ENCODE data around the gene EPB41L5. TPM values are rescaled to one million over a fixed set of nuclear protein-coding genes. Genes with fewer than 3 reads are reported as not detected.

EPB41L5 gene
- total RNA-seq, 1 donor from 2014 or later = 75.3 TPM

DNA sequence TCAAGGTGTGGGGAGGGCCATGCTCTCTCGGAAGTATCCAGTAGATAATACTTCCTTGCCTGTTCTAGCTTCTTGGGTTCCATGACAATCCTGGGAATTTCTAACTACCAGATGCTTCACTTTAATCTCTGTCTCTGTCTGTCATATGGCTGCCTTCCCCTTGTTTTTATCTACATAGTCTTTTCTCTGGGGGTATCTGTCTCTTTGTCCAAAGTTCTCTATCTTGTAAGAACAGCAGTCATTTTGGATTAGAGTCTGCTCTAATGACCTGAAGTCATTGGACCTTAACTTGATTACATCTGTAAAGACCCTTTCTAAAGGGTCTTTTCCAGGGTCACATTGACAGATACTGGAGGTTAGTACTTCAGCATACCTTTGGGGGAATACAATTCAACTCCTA, 11.4 kb upstream of the EPB41L5 start:
- H3K9me3 Mint-ChIP-seq (ENCODE audit: low read depth) = peaks cover 3% of the 10 kb centered on the region
- DNase-seq (ENCODE audit: low spot score, unreplicated experiment) = no peak
- H3K4me1 Mint-ChIP-seq (ENCODE audit: low read depth) = no peaks in the 10 kb centered on the region
- no peak overlapping the region for H3K4me3 Mint-ChIP-seq (ENCODE audit: low read depth)
- TF ChIP-seq, protein P1, sequence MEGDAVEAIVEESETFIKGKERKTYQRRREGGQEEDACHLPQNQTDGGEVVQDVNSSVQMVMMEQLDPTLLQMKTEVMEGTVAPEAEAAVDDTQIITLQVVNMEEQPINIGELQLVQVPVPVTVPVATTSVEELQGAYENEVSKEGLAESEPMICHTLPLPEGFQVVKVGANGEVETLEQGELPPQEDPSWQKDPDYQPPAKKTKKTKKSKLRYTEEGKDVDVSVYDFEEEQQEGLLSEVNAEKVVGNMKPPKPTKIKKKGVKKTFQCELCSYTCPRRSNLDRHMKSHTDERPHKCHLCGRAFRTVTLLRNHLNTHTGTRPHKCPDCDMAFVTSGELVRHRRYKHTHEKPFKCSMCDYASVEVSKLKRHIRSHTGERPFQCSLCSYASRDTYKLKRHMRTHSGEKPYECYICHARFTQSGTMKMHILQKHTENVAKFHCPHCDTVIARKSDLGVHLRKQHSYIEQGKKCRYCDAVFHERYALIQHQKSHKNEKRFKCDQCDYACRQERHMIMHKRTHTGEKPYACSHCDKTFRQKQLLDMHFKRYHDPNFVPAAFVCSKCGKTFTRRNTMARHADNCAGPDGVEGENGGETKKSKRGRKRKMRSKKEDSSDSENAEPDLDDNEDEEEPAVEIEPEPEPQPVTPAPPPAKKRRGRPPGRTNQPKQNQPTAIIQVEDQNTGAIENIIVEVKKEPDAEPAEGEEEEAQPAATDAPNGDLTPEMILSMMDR (IDR thresholded peaks at IDR 0.05; ENCODE audit: unreplicated experiment) = no peak
- H3K27ac Mint-ChIP-seq = no peak overlapping the region
- H3K36me3 Mint-ChIP-seq (ENCODE audit: insufficient read depth) = no peaks in the 10 kb centered on the region
- no peaks in the 10 kb centered on the region for H3K27me3 Mint-ChIP-seq

DNA sequence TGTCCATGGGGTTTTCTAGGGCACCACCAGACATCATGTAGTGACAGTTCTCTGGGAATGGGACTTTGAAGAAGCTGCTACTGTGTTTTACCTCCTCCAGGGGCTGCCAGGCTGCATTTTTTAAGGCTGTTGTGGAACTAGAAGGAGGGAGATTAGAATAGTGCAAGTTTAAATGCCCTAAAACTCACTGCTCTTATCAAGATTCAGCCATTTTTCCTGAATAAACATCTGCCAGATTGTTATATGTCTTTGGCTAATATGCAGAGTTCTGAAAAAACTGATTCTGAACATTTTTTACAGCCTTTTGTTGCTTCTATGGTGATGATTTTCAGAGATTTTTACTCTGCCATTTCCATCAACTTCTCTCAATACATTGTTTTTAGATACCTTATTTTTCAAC, 8.6 kb upstream of the EPB41L5 start:
- no peaks in the 10 kb centered on the region for H3K4me1 Mint-ChIP-seq (ENCODE audit: low read depth)
- no peak overlapping the region for H3K27ac Mint-ChIP-seq
- no peaks in the 10 kb centered on the region for H3K9me3 Mint-ChIP-seq (ENCODE audit: low read depth)
- no peak for DNase-seq (ENCODE audit: low spot score, unreplicated experiment)
- no peaks in the 10 kb centered on the region for H3K27me3 Mint-ChIP-seq
- H3K36me3 Mint-ChIP-seq (ENCODE audit: insufficient read depth) = no peaks in the 10 kb centered on the region
- H3K4me3 Mint-ChIP-seq (ENCODE audit: low read depth) = no peak overlapping the region
- TF ChIP-seq, protein P1 (IDR thresholded peaks at IDR 0.05; ENCODE audit: unreplicated experiment) = no peak

DNA sequence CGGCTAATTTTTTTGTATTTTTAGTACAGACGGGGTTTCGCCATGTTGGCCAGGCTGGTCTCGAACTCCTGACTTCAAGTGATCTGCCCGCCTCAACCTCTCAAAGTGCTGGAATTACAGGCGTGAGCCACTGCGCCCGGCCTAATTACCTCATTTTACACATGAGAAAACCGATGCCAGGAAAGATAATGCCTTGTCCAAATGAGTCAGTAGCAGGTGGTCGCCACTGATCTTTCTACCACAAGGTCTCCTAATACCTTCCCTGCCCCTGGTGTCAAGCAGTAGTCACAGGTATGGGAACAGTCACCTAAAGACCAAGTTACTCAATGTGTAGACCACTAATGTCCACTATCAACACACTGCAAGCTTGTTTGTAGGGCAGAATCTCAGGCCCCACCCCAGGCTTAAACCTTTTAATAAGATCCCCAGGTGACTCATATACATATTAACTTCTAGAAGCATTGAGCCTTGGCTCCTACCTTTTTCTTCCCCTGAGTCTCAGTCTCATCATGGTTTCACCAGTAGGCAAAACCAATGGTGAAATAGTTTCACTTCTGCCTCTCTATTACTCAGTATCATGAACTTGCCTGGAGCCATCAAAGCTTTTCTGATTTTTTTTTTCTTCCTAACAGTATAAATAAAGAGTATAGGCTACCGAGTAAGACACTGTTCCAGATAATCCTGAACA, 6.9 kb upstream of the EPB41L5 start:
- Mint-ChIP-seq H3K36me3 (ENCODE audit: insufficient read depth) (no peaks in the 10 kb centered on the region), H3K27ac (no peak overlapping the region)

DNA sequence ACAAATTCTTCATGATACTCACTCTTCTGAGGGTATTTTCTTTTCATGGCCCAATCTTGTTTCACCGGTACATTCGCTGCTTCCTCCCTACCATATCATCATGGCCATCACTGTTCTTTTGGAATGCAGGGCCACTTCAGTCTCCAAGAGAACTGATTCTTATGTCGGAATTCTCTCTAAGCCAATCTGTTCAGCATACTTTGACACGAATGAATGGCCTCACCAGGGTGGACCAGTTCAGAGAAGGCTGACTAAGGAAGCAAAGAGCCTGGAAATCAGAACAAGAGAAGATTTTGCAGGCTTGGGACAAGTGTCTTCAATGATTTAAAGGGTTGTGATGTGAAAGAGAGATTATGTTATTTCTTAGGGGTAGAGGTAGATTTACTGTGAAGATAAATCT, 5.0 kb upstream of the EPB41L5 start:
- H3K4me3 Mint-ChIP-seq (ENCODE audit: low read depth) = no peak overlapping the region

More for the DNA sequence above, 6.9 kb upstream of the EPB41L5 start:
- no peaks in the 10 kb centered on the region for H3K27me3 Mint-ChIP-seq
- no peaks in the 10 kb centered on the region for H3K4me1 Mint-ChIP-seq (ENCODE audit: low read depth)
- DNase-seq (ENCODE audit: low spot score, unreplicated experiment) = no peak
- no peak overlapping the region for H3K4me3 Mint-ChIP-seq (ENCODE audit: low read depth)
- TF ChIP-seq, protein P1 (IDR thresholded peaks at IDR 0.05; ENCODE audit: unreplicated experiment) = no peak
- no peaks in the 10 kb centered on the region for H3K9me3 Mint-ChIP-seq (ENCODE audit: low read depth)

DNA sequence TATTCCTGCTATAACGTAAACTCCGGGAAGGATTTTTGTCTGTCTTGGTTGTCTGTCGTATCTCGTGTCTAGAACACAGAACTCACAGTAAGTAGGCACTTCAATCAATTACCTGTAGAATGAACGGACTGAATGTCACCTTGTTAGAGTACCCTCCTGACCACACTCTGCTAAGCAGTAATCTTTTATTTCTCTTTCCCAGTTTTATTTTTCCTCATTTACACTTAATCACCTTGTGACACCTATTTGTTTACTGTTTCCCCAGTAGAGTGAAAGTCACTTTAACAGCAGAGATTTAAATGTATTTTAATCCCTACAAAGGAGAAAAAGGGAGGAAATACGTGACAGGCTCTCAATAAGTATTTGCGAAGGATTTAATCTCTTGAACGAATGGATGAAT, 514 bp upstream of the EPB41L5 start:
- Mint-ChIP-seq H3K27ac (peak overlapping the region; percentile 92), H3K36me3 (ENCODE audit: insufficient read depth) (peaks cover 18% of the 10 kb centered on the region), H3K9me3 (ENCODE audit: low read depth) (peaks cover 19% of the 10 kb centered on the region), H3K27me3 (no peaks in the 10 kb centered on the region), H3K4me1 (ENCODE audit: low read depth) (peaks cover 18% of the 10 kb centered on the region), H3K4me3 (ENCODE audit: low read depth) (peak overlapping the region; percentile 95)
- no peak for DNase-seq (ENCODE audit: low spot score, unreplicated experiment)
- TF ChIP-seq, protein P1 (IDR thresholded peaks at IDR 0.05; ENCODE audit: unreplicated experiment) = no peak

More for the DNA sequence above, 5.0 kb upstream of the EPB41L5 start:
- Mint-ChIP-seq H3K27ac (no peak overlapping the region), H3K4me1 (ENCODE audit: low read depth) (peaks cover 6% of the 10 kb centered on the region), H3K9me3 (ENCODE audit: low read depth) (peaks cover 5% of the 10 kb centered on the region), H3K27me3 (no peaks in the 10 kb centered on the region), H3K36me3 (ENCODE audit: insufficient read depth) (no peaks in the 10 kb centered on the region)
- DNase-seq (ENCODE audit: low spot score, unreplicated experiment) = no peak
- TF ChIP-seq, protein P1 (IDR thresholded peaks at IDR 0.05; ENCODE audit: unreplicated experiment) = no peak

Measured in progenitor cell of endocrine pancreas (in vitro differentiated cells).